Peyer's patch (tissue), 4 donors: ENCODE measurements around the gene HTT.

Experiments
- POLR2A ChIP-seq, 2 donors: fragments of 450-650 bp; IDR thresholded peaks; one replicate each; pipeline ENCODE4 v1.5.1; 2017; ENCODE audit warnings: antibody characterized with exemption in 2 of 2, mild to moderate bottlenecking in 2 of 2, moderate library complexity in 2 of 2
- TF ChIP-seq, protein P1 (sequence below), 6 experiments: fragments of 450-650 bp in 4 of 6; fragments of 200-600 bp in 2 of 6; sonication (generic) in 1 of 6; IDR thresholded peaks; one replicate each; pipeline ENCODE4 v1.5.1; 2017 to 2019; ENCODE audit warnings: antibody characterized with exemption in 6 of 6, mild to moderate bottlenecking in 3 of 6, moderate library complexity in 1 of 6

DNA sequence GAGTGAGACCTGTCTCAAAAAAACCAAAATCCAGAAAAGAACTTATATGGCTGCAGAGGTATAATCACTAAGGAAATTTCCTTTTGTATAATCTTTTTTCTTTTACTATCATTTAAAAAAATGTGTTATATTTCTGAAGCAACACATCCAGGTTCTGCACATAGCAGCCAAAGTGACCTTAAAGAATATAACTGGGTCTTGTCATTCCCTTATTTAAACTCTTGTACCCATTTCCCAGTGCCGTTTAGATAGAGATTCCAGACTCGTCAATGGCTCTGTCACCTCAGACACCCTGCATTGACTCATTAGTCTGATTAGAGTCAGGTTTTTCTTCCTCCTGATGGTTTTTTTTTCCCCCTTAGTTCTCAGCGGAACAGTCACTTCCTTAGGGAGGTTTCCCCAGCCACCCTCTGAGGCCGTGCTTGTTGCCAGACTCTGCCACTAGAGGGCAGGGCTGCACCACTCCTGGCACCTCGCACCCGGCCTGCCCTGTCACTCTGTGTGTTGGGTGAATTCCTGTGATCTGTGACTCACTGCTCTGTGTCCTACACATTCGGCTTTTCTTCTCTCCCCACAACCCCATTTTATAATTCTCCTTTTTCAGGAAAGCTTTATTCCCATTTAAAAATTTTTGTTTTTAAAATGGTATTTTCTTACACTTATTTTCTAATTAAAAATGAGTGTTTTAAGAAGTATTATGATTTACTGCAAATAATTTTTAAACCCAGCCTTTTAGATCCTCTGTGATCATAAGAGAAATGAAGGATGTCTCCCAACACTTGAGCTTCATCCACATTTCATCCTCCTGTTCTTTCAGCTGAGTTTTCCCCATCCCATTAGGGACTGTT lies 32.1 kb downstream of the HTT start:
- TF ChIP-seq, protein P1, sequence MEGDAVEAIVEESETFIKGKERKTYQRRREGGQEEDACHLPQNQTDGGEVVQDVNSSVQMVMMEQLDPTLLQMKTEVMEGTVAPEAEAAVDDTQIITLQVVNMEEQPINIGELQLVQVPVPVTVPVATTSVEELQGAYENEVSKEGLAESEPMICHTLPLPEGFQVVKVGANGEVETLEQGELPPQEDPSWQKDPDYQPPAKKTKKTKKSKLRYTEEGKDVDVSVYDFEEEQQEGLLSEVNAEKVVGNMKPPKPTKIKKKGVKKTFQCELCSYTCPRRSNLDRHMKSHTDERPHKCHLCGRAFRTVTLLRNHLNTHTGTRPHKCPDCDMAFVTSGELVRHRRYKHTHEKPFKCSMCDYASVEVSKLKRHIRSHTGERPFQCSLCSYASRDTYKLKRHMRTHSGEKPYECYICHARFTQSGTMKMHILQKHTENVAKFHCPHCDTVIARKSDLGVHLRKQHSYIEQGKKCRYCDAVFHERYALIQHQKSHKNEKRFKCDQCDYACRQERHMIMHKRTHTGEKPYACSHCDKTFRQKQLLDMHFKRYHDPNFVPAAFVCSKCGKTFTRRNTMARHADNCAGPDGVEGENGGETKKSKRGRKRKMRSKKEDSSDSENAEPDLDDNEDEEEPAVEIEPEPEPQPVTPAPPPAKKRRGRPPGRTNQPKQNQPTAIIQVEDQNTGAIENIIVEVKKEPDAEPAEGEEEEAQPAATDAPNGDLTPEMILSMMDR (IDR thresholded peaks at IDR 0.05), result peak; percentile 74 to 95 (median 93)
- TF ChIP-seq POLR2A (IDR thresholded peaks at IDR 0.05), result no peak
